HG02852 (cell line): ENCODE measurements around the gene PCNP.
"Not testable (repeated sequence)": the region's sequence is repeated elsewhere in the genome, so short reads cannot be mapped to it uniquely, and the experiment has no call there.

Experiments used
- ATAC-seq: cut with Tn5 transposase; IDR thresholded peaks from one replicate; pipeline ENCODE4 v1.9.1; 2021; ENCODE audit warnings: mild to moderate bottlenecking, moderate library complexity; ENCODE audit not compliant: unreplicated experiment

The PCNP gene

GRCh38 chr3:101561630-101562328 lies 12.2 kb upstream of the PCNP start, which contains the start of gene TRMT10C:
TRMT10C (plus strand) TSS chr3:101561868; CDS start chr3:101564782, 2,914 bp downstream.
- ATAC-seq, result peak; percentile 100

DNA sequence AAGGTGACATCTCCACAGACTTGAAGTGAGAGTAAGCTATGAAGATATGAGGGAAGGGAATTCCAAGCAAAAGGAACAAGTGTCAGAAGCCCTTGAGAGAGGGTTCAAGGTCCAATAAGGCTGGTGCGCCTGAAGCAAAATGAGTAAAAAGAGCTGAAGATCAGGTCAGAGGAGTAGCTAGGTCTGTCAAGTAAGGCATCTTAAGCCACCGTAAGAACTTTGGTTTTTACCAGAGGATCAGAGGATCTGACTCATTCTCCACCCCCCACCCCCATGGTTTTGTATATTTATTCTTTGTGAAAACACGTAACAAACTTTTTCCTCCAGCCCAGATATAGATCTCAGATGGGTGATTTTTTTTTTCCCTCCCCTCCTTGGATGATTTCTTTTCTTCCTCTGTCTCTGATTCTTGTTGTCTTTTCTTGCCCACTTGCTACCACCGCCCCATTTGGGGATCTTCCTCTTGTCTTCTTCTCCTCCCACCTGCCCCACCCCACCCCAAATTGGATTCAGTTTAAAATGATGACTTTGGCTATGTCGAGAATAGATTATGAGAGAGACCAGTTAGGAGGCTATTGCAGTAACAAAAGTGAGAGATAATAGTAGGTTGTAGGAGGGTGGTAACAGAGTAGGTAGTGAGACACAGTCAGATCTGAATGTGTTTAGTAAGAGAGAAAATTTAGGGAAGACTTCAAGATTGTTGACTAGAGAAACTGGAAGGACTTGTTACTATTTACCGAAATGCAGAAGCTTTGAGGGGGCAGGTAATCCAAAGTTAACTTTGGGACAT lies 6.3 kb upstream of the PCNP start:
- ATAC-seq, result no peak

GRCh38 chr3:101571028-101571895 lies 2.7 kb upstream of the PCNP start:
- no peak for ATAC-seq

DNA sequence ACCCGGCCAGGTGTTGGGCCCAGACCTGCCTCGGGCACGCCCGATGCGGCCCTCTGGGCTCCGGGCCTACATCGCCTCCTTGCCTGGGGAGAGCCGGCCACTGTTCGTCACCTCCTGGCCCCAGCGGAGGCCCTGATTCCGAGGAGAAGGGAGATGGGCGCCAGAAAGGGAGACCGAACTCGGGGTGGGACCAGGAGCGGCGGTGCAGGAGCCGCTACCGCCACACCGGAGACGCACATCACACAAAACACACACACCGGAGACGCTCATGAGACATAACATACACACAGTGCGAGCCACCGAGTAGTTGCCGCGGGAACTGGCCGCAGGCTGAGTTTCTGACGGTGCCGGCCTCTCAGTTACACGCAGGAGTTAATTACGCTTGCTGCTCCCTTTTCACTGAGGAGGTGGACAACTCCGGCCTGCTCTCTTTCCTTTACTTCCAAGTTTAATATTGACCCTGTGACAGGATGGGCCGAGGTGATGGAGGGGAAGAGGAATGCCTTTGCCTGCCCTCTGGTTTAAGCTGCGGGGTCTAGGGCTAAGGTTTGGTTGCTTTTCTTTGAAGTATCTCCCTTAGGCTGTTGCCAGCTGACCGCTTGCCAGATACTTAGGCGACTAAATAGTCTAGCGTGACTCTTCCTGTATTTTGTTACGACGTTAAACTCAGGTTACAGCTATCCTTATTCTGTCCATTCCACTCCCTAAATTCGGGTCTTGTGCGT lies 570 bp downstream of the PCNP start:
- peak; percentile 43 for ATAC-seq

GRCh38 chr3:101577286-101577685 lies 3.3 kb downstream of the PCNP start:
- no peak for ATAC-seq

GRCh38 chr3:101588616-101589015 lies 14.6 kb downstream of the PCNP start:
- no peak for ATAC-seq

GRCh38 chr3:101591071-101591470 lies 17.1 kb downstream of the PCNP start:
- ATAC-seq, result no peak

- no peak for ATAC-seq
These were observed 28.8 kb downstream of the PCNP start for GRCh38 chr3:101602731-101603130.

DNA sequence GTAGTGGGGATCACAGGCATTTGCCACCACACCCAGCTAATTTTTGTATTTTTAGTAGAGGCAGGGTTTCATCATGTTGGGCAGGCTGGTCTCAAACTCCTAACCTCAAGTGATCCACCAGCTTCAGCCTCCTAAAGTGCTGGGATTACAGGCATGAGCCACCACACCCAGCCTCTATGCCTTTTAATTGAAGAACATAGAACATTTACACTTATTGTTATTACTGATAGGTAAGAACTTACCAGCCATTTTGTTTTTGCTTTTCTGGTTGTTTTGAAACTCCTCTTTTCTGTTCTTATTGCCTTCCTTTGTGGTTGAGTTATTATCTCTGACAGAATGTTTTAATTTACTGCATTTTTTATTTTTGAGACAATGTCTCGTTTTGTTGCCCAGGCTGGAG lies 29.2 kb downstream of the PCNP start:
- ATAC-seq, result no peak

GRCh38 chr3:101605398-101605797 lies 31.4 kb downstream of the PCNP start:
- ATAC-seq, result not testable (repeated sequence)

DNA sequence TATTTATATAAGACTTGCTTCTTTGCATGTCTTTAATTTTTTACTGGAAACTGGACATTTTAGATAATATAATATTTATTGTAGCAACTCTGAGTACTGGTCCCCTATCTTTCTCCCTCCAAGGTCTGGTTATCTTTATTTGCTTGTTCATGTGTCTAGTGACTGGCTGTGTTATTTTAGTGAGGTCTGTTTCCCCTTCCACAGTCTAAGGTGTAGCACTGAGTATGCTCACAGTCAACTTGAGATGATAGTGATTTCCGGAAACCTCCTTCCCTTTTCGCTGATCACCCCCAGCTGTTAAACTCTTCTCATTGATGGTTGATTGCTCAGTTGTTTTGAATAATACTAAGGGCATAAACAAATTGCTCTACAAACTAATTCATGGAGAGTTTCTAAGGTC lies 37.0 kb downstream of the PCNP start:
- peak; percentile 79 for ATAC-seq

- ATAC-seq, result not testable (repeated sequence)
These were observed 39.0 kb downstream of the PCNP start for GRCh38 chr3:101613014-101613413.

DNA sequence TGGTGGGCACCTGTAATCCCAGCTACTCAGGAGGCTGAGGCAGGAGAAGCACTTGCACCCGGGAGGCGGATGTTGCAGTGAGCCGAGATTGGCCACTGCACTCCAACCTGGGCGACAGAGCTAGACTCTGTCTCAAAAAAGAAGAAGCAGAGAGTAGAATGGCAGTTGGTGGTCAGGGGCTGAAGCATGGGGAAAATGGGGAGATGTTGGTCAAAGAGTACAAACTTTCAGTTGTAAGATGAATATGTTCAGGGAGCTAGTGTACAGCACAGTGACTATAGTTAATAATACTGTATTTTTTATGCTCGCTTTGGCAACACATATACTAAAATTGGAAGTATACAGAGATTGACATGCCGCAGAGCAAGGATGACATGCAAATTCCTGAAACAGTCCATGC lies 41.5 kb downstream of the PCNP start:
- no peak for ATAC-seq

- no peak for ATAC-seq
These were observed 43.5 kb downstream of the PCNP start for GRCh38 chr3:101617478-101617877.

GRCh38 chr3:101618726-101619125 lies 44.7 kb downstream of the PCNP start:
- no peak for ATAC-seq

- ATAC-seq, result no peak
These were observed 45.8 kb downstream of the PCNP start for GRCh38 chr3:101619734-101620133.

- ATAC-seq, result no peak
These were observed 49.7 kb downstream of the PCNP start for GRCh38 chr3:101623656-101624055.

DNA sequence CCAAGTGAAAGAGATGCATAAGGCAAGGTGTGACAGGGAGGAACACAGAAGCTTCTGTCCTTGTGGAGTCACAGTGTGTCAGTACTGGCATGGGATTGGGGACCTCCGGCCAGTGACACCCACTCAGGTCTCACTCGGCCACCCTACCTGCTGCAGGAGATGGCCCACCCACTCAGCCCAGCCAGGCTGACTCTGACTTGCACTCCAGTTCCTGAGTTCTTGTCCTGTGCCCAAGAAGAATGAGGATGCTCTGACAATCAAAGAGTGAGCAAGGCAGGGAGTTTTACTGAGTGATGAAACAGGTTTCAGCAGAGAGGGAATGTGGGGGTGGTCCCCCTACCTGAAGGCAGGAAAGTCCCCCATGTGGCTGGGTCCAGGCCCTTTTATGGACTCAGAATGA lies 50.9 kb downstream of the PCNP start:
- no peak for ATAC-seq

- no peak for ATAC-seq
These were observed 51.9 kb downstream of the PCNP start for GRCh38 chr3:101625879-101626278.

DNA sequence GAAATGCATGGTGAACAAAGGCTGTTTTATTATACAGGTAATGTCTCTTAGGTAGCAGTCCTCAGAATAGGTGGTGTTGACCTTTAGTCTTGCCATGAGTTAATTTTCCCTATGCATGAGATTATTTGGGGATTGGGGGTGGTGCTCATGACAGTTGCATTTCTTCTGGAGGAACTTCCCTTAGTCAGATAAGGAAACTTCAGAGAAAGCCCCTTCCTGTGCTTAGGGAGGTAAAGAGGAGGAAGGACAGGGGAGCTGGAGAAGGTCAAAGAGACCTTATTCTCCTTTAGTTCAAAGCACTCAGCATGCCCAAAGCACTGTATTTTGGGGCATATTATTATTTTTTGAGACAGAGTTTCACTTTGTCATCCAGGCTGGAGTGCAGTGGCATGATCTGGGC lies 55.2 kb downstream of the PCNP start:
- ATAC-seq, result no peak
